WTC11 (cell line): ENCODE results near the gene SLC16A8. TPM values are rescaled to one million over a fixed set of nuclear protein-coding genes. Genes with fewer than 3 reads are reported as not detected.

ENCODE experiments used
- ATAC-seq: fragments of 200-7000 bp; cut with Tn5 transposase; 2 replicates; pipeline ENCODE4 v1.10.0; 2021; ENCODE audit warnings: mild to moderate bottlenecking, moderate library complexity
- CTCF ChIA-PET: fragments of 300-600 bp; sonication (Branson Sonifier 250); formaldehyde crosslinking; loops from one replicate; lab custom pipeline; 2021; ENCODE audit warnings: antibody characterized with exemption; lab: Charles Lee
- POLR2A ChIA-PET: fragments of 350-600 bp; sonication (Branson Sonifier 250); formaldehyde crosslinking; loops from one replicate; lab custom pipeline; 2021; ENCODE audit warnings: antibody characterized with exemption; lab: Charles Lee
- DNase-seq: peaks from one replicate; pipeline ENCODE4 v3.0.0; 2021; ENCODE audit warnings: low spot score
- H3K27ac Mint-ChIP-seq: 2 replicates; pipeline ENCODE4 v1.8.0; 2021; ENCODE audit warnings: mixed read lengths
- H3K27me3 Mint-ChIP-seq: 2 replicates; pipeline ENCODE4 v1.8.0; 2021; ENCODE audit warnings: low read depth, mild to moderate bottlenecking, moderate library complexity, mixed read lengths
- H3K36me3 Mint-ChIP-seq: 2 replicates; pipeline ENCODE4 v1.8.0; 2021; ENCODE audit warnings: mixed read lengths
- H3K4me1 Mint-ChIP-seq: 2 replicates; pipeline ENCODE4 v1.8.0; 2022; ENCODE audit warnings: mixed read lengths
- H3K4me3 Mint-ChIP-seq: 2 replicates; pipeline ENCODE4 v1.8.0; 2021; ENCODE audit warnings: mild to moderate bottlenecking, moderate library complexity, mixed read lengths
- H3K9me3 Mint-ChIP-seq: 2 replicates; pipeline ENCODE4 v1.8.0; 2021; ENCODE audit warnings: mixed read lengths
- AFF4 ChIP-seq: sonication (generic); formaldehyde crosslinking; IDR thresholded peaks from 2 replicates; pipeline ENCODE4 v1.8.1; 2023; ENCODE audit warnings: mild to moderate bottlenecking, missing genetic modification reagents, borderline replicate concordance
- E2F5 ChIP-seq: sonication (generic); formaldehyde crosslinking; IDR thresholded peaks from 2 replicates; pipeline ENCODE4 v1.8.1; 2022; ENCODE audit warnings: mild to moderate bottlenecking, moderate library complexity, missing genetic modification reagents
- ERG ChIP-seq: fragments of 250-450 bp; sonication (Bioruptor Pico); IDR thresholded peaks from 2 replicates; pipeline ENCODE4 v1.8.0; 2021; ENCODE audit warnings: mild to moderate bottlenecking
- ETV6 ChIP-seq: sonication (generic); formaldehyde crosslinking; IDR thresholded peaks from 2 replicates; pipeline ENCODE4 v1.8.1; 2022; ENCODE audit warnings: mild to moderate bottlenecking, missing genetic modification reagents
- GRHL2 ChIP-seq: fragments of 250-450 bp; sonication (Bioruptor Pico); IDR thresholded peaks from 2 replicates; pipeline ENCODE4 v1.8.0; 2022; ENCODE audit warnings: mild to moderate bottlenecking, moderate library complexity; ENCODE audit not compliant: insufficient replicate concordance, severe bottlenecking
- GTF2I ChIP-seq: fragments of 250-450 bp; sonication (Bioruptor Pico); conservative IDR thresholded peaks from 2 replicates; pipeline ENCODE4 v1.4.0; 2021; ENCODE audit warnings: mild to moderate bottlenecking
- HMGA2 ChIP-seq: fragments of 250-450 bp; sonication (Bioruptor Pico); IDR thresholded peaks from 2 replicates; pipeline ENCODE4 v1.4.0; 2021; ENCODE audit warnings: mild to moderate bottlenecking, moderate library complexity
- HMGXB4 ChIP-seq: sonication (generic); formaldehyde crosslinking; IDR thresholded peaks from 2 replicates; pipeline ENCODE4 v1.8.1; 2023; ENCODE audit warnings: mild to moderate bottlenecking, moderate library complexity, missing genetic modification reagents
- JUN ChIP-seq: sonication (generic); formaldehyde crosslinking; IDR thresholded peaks from 2 replicates; pipeline ENCODE4 v1.8.0; 2023; ENCODE audit warnings: mild to moderate bottlenecking, missing genetic modification reagents
- NR2C2 ChIP-seq: sonication (generic); formaldehyde crosslinking; IDR thresholded peaks from 2 replicates; pipeline ENCODE4 v1.8.0; 2022; ENCODE audit warnings: mild to moderate bottlenecking, missing genetic modification reagents
- OVOL2 ChIP-seq: fragments of 250-450 bp; sonication (Bioruptor Pico); IDR thresholded peaks from 2 replicates; pipeline ENCODE4 v1.9.0; 2021; ENCODE audit warnings: mild to moderate bottlenecking, borderline replicate concordance
- PRRX2 ChIP-seq: fragments of 250-450 bp; sonication (Bioruptor Pico); IDR thresholded peaks from 2 replicates; pipeline ENCODE4 v1.8.0; 2021; ENCODE audit warnings: mild to moderate bottlenecking
- SMAD3 ChIP-seq: sonication (generic); formaldehyde crosslinking; IDR thresholded peaks from 2 replicates; pipeline ENCODE4 v1.8.0; 2022; ENCODE audit warnings: missing genetic modification reagents, mild to moderate bottlenecking, borderline replicate concordance
- USF1 ChIP-seq: sonication (generic); formaldehyde crosslinking; IDR thresholded peaks from 2 replicates; pipeline ENCODE4 v1.8.0; 2022; ENCODE audit warnings: mild to moderate bottlenecking, missing genetic modification reagents
- ZNF121 ChIP-seq: sonication (generic); formaldehyde crosslinking; IDR thresholded peaks from 2 replicates; pipeline ENCODE4 v1.8.0; 2023; ENCODE audit warnings: missing genetic modification reagents
- ZNF263 ChIP-seq: sonication (generic); formaldehyde crosslinking; IDR thresholded peaks from 2 replicates; pipeline ENCODE4 v1.8.1; 2022; ENCODE audit warnings: low read depth, mild to moderate bottlenecking, moderate library complexity, missing genetic modification reagents
- ZNF423 ChIP-seq: fragments of 250-450 bp; sonication (Bioruptor Pico); IDR thresholded peaks from 2 replicates; pipeline ENCODE4 v2.1.2; 2022; ENCODE audit warnings: mild to moderate bottlenecking, moderate library complexity
- ZNF425 ChIP-seq: fragments of 250-450 bp; sonication (Bioruptor Pico); conservative IDR thresholded peaks from 2 replicates; pipeline ENCODE4 v1.9.0; 2021; ENCODE audit warnings: mild to moderate bottlenecking
- ZNF512 ChIP-seq: sonication (generic); formaldehyde crosslinking; IDR thresholded peaks from 2 replicates; pipeline ENCODE4 v1.8.1; 2022; ENCODE audit warnings: missing genetic modification reagents, borderline replicate concordance
- total RNA-seq: library from RNA; stranded (reverse); gene quantifications from 3 replicates; pipeline ENCODE4 v1.2.3, GENCODE V29; 2021

SLC16A8 gene
- total RNA-seq, 1 experiment from 2014 or later: 0.57 TPM

- POLR2A ChIA-PET: no interaction called here
- Mint-ChIP-seq H3K27ac (no peak overlapping the region), H3K4me1 (peaks cover 3% of the 10 kb centered on the region), H3K9me3 (no peaks in the 10 kb centered on the region), H3K36me3 (no peaks in the 10 kb centered on the region; the same call in 1 of the 2 replicates), H3K4me3 (no peak overlapping the region), H3K27me3 (peaks cover 23% of the 10 kb centered on the region)
- ATAC-seq (no peak), DNase-seq (no peak)
- CTCF ChIA-PET: interaction anchor here (14.3 kb wide), 1 partner anchor 23 kb away, joined by 183 read pairs; no protein-coding TSS in a partner anchor
- no peak for TF ChIP-seq HMGXB4
- TF ChIP-seq OVOL2: no peak
- TF ChIP-seq AFF4 (CRISPR knock-in tag): no peak
- TF ChIP-seq ERG (CRISPR knock-in tag): no peak
- TF ChIP-seq E2F5 (CRISPR knock-in tag): no peak
- TF ChIP-seq NR2C2 (CRISPR knock-in tag): no peak
- TF ChIP-seq JUN (CRISPR knock-in tag): no peak
- TF ChIP-seq ZNF121 (CRISPR knock-in tag): no peak
- no peak for TF ChIP-seq GRHL2
- TF ChIP-seq ETV6 (CRISPR knock-in tag): no peak
- no peak for TF ChIP-seq ZNF263 (CRISPR knock-in tag)
- TF ChIP-seq ZNF423 (CRISPR knock-in tag): no peak
- no peak for TF ChIP-seq ZNF512 (CRISPR knock-in tag)
Measured at GRCh38 chr22:38078046-38078840, 5.7 kb downstream of the SLC16A8 start.

- Mint-ChIP-seq H3K4me3 (no peak overlapping the region), H3K27ac (no peak overlapping the region), H3K4me1 (peaks cover 2% of the 10 kb centered on the region; the same call in 1 of the 2 replicates), H3K36me3 (peaks cover 2% of the 10 kb centered on the region), H3K9me3 (no peaks in the 10 kb centered on the region), H3K27me3 (peaks cover 22% of the 10 kb centered on the region)
- POLR2A ChIA-PET: no interaction called here
- ATAC-seq (no peak), DNase-seq (no peak)
- CTCF ChIA-PET: interaction anchor here (14.3 kb wide), 1 partner anchor 23 kb away, joined by 183 read pairs; no protein-coding TSS in a partner anchor
- TF ChIP-seq USF1 (CRISPR knock-in tag): no peak
- no peak for TF ChIP-seq PRRX2 (CRISPR knock-in tag)
- no peak for TF ChIP-seq ZNF425 (CRISPR knock-in tag)
- no peak for TF ChIP-seq HMGA2
- TF ChIP-seq ERG (CRISPR knock-in tag): no peak
- TF ChIP-seq GTF2I: no peak
- no peak for TF ChIP-seq ZNF263 (CRISPR knock-in tag)
- TF ChIP-seq SMAD3 (CRISPR knock-in tag): no peak
Measured at GRCh38 chr22:38077595-38077994, 6.4 kb downstream of the SLC16A8 start.
